ENCODE results near the gene GYS2. TPM values are rescaled to one million over a fixed set of nuclear protein-coding genes. Genes with fewer than 3 reads are reported as not detected.

Gene GYS2
- total and polyA plus RNA-seq, 9 donors: 0.12 TPM; not detected in 8

GRCh38 chr12:21539797-21540196, 64.8 kb downstream of the GYS2 start:
- H3K36me3 ChIP-seq: no peaks in the 10 kb centered on the region
- intact Hi-C loops (cut with DNase I): no loop called here
- no peak for DNase-seq
- H3K27ac ChIP-seq: no peak overlapping the region
- H3K4me3 ChIP-seq: no peak overlapping the region
- TF ChIP-seq EP300 (IDR thresholded peaks at IDR 0.05) (no peak), POLR2A (IDR thresholded peaks at IDR 0.05) (no peak)
- TF ChIP-seq, protein P1, sequence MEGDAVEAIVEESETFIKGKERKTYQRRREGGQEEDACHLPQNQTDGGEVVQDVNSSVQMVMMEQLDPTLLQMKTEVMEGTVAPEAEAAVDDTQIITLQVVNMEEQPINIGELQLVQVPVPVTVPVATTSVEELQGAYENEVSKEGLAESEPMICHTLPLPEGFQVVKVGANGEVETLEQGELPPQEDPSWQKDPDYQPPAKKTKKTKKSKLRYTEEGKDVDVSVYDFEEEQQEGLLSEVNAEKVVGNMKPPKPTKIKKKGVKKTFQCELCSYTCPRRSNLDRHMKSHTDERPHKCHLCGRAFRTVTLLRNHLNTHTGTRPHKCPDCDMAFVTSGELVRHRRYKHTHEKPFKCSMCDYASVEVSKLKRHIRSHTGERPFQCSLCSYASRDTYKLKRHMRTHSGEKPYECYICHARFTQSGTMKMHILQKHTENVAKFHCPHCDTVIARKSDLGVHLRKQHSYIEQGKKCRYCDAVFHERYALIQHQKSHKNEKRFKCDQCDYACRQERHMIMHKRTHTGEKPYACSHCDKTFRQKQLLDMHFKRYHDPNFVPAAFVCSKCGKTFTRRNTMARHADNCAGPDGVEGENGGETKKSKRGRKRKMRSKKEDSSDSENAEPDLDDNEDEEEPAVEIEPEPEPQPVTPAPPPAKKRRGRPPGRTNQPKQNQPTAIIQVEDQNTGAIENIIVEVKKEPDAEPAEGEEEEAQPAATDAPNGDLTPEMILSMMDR (IDR thresholded peaks at IDR 0.05): no peak
- no peaks in the 10 kb centered on the region for H3K27me3 ChIP-seq
- H3K4me1 ChIP-seq (ENCODE audit: insufficient read depth): no peaks in the 10 kb centered on the region
- H3K9me3 ChIP-seq: no peaks in the 10 kb centered on the region

DNA sequence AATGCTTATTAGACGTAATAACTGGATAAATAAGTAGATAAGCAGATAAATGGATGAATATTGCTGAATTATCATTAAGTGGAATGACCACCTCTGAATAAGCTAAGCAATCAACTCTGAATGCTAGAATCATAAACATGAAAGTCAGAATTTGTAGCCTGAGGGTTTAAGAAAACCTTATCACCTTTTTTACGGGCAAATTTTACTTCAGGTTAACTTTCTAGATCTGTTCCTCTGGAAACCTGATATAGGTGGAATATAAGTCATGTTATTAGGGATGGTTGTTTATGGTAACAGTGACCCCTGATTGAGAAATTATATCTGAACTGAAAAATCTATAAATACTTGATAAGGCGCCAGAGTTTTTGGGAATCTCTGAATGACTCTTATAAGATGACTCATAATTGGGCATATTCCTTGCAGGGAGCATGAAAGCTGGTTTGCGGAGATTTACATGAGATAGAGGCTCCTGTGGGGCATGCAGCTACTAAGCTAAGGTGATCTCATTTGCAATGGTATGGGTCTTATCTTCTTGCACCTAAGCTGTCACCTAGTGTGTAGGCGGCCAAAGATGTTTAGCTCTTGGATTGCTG, 66.5 kb downstream of the GYS2 start:
- Histone ChIP-seq H3K36me3 (no peaks in the 10 kb centered on the region), H3K27ac (no peak overlapping the region), H3K27me3 (no peaks in the 10 kb centered on the region), H3K4me1 (ENCODE audit: insufficient read depth) (no peaks in the 10 kb centered on the region), H3K4me3 (no peak overlapping the region), H3K9me3 (no peaks in the 10 kb centered on the region)
- WGBS, 3 donors: 89 to 93% (median 91%) methylated on average over 5 of the region's 5 CpGs
- DNase-seq: no peak
- TF ChIP-seq EP300 (IDR thresholded peaks at IDR 0.05) (no peak), POLR2A (IDR thresholded peaks at IDR 0.05) (no peak)
- TF ChIP-seq, protein P1 (IDR thresholded peaks at IDR 0.05): no peak
- intact Hi-C loops (cut with DNase I): no loop called here

DNA sequence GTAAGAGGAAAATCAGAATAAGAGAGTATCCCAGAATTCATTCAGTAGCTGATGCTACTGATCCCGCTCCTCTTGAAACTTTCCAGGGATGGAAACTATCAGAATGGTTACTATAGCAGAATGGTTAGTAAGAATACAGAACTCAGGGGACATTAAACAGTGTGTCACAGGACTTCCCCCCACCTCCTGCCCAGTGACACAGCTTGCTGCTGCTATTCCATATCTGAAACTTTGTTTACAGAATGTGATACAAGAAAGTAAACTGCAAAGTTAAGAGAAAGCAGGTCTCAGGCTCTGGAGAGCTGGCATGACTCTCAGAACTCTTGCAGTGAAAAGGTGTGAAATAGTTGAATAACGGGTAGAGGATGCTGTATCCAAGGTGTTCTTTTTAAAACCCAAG, 75.2 kb downstream of the GYS2 start:
- TF ChIP-seq, protein P1 (IDR thresholded peaks at IDR 0.05): no peak
- no peak for TF ChIP-seq EP300 (IDR thresholded peaks at IDR 0.05)
- Histone ChIP-seq H3K27ac (no peak overlapping the region), H3K4me3 (no peak overlapping the region), H3K9me3 (no peaks in the 10 kb centered on the region), H3K27me3 (no peaks in the 10 kb centered on the region), H3K36me3 (no peaks in the 10 kb centered on the region), H3K4me1 (ENCODE audit: insufficient read depth) (no peaks in the 10 kb centered on the region)
- WGBS, 3 donors: 87 to 95% (median 89%) methylated on average over 2 of the region's 2 CpGs
- intact Hi-C loops (cut with DNase I): no loop called here
- no peak for DNase-seq

GRCh38 chr12:21528953-21529352, 75.7 kb downstream of the GYS2 start:
- no peak overlapping the region for H3K27ac ChIP-seq
- intact Hi-C loops (cut with DNase I): no loop called here
- TF ChIP-seq EP300 (IDR thresholded peaks at IDR 0.05) (no peak), POLR2A (IDR thresholded peaks at IDR 0.05) (no peak)
- TF ChIP-seq, protein P1 (IDR thresholded peaks at IDR 0.05): no peak
- no peak for DNase-seq
- H3K27me3 ChIP-seq: no peaks in the 10 kb centered on the region
- H3K4me1 ChIP-seq (ENCODE audit: insufficient read depth): no peaks in the 10 kb centered on the region
- WGBS, 3 donors: 61 to 66% (median 61%) methylated on average over 5 of the region's 5 CpGs
- no peak overlapping the region for H3K4me3 ChIP-seq
- H3K36me3 ChIP-seq: no peaks in the 10 kb centered on the region
- no peaks in the 10 kb centered on the region for H3K9me3 ChIP-seq
